HPDE6-E6E7 (cell line): ENCODE results near the gene ARHGAP45.

Source experiments
- DNase-seq: peaks from one replicate; pipeline ENCODE4 v3.0.0; 2011; ENCODE audit warnings: missing footprints; ENCODE audit errors: extremely low spot score

ARHGAP45 gene

GRCh38 chr19:1086613-1087012 lies 19.6 kb downstream of the ARHGAP45 start:
- no peak for DNase-seq

- no peak for DNase-seq
Observed at GRCh38 chr19:1087813-1088415, 20.9 kb downstream of the ARHGAP45 start.

GRCh38 chr19:1088416-1089010 lies 21.5 kb downstream of the ARHGAP45 start:
- DNase-seq: no peak

GRCh38 chr19:1089126-1089771 lies 22.3 kb downstream of the ARHGAP45 start:
- no peak for DNase-seq

DNA sequence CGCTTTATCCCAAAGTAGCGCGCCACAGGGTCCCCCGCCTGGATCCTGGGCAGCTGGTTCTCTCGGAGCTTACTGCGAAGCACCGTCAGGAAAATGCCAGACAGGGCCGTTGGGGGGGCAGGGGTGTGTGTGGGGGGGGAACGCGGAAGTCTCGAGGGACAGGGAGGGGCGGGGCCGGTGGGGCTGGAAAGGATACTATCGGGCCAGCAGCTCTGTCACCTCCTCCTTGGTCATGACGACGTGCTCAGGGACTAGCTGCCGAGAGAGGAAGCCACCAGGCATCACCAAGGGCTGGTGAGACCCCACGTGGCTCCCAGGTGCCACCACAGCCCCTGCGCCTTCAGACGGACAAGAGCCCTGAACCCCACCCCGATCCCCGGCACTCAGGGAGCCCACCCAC lies 22.9 kb downstream of the ARHGAP45 start:
- DNase-seq: no peak

DNA sequence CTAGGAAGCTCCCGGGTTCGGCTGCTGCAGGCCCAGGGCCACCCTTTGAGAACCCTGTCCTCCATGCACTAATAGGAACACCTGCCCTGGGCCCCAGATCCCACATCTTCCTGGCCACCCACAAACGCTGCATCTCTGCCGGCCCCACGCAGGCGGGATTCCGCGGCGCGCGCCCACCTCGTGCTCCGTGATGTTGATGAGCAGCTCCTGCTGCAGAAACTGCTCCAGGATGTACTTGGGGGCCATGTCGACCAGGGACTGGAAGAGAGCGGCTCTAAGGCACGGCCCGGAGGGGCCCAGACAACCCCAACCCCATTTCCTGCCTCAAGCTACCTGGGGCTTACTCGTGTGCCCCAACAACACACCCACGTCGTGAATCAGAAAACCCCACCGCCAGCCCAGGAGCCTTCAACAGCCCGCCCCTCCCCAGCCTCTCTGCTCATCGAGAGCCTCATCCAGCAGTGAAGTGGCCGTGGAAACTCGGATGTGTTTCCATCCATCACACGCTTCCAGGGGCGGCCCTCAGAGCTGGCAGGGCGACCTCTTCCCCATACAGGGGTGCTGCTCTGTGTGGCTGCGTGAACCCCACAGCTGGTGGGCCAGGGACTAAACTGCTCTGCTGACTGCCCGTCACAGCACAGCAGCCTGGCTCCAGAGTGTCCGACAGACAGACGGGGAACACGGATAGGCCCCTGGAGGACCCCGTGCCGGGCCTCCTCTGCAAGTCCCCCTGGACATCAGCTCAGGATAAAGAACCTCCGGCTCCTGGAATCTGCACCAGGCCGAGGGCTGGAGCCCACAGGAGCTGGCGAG lies 24.0 kb downstream of the ARHGAP45 start:
- no peak for DNase-seq

GRCh38 chr19:1091544-1092175 lies 24.7 kb downstream of the ARHGAP45 start:
- DNase-seq: no peak

- no peak for DNase-seq
Observed at GRCh38 chr19:1093330-1093729, 26.4 kb downstream of the ARHGAP45 start.

DNA sequence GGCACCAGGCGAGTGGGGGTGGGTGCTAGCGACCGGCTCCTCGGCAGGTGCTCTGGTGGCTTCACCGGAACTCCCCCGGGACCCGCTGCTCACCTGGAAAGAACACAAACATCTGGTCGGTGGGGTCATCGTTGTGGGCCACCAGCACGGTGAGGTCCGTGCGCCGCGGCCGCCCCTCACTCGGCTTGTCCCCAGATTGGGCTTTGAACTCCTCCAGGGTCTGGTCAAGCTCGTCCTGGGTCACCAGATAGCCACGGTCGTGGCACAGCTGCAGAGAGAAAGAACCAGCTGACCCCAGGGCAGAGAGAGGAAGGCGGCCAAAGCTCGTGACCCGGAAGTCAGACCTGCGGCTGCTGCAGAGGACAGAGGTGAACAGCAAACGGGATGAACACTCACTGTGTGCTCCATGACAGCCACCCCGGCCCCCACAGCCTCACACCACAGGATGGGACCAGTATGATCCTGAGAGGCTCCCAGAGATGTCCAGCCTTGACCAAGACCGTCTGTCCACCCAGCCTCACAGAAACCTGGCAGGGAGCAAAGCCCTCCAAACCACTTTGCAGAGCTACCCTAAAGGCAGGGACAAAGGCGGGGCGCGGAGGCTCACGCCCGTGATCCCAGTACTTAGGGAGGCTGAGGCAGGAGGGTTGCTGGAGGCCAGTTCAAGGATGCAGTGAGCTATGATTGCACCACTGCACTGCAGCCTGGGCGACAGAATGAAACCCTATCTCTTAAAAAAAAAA lies 27.0 kb downstream of the ARHGAP45 start:
- no peak for DNase-seq

DNA sequence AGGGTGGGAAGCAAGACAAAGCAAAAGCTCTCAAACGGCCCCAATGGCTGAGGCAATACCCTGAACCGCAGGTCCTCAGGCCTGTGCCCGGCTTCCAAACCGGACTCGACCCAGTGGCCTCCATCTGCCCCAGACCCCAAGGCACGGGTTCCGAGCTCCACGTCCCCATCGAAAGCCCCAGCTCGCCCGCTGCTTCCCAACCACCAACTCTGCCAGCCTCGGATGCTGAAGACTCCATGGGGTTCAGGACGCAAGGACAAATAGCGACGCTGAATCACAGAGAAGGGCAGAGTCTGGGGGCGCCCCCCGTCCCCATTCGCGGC lies 27.6 kb downstream of the ARHGAP45 start:
- DNase-seq: no peak

- peak; percentile 94 for DNase-seq
Observed at GRCh38 chr19:1094978-1095701, 28.2 kb downstream of the ARHGAP45 start, which contains the start of gene POLR2E. POLR2E (minus strand) TSS chr19:1095375; CDS start chr19:1095315, 60 bp downstream.

DNA sequence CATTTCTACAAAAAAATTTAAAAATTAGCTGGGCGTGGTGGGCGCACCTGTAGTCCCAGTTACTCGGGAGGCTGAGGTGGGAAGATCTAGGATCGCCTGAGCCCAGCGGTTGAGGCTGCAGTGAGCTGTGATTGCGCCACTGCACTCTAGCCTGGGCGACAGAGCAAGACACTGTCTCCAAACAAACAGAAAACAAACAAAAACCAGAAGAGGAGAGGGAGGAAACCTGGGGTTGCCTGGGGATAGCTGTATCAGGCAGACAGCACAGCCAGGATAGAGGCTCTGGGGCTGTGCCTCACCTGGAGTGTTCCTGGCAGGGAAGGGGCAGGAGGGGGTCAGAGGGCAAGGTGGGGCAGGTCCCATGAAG lies 30.8 kb downstream of the ARHGAP45 start:
- no peak for DNase-seq

- no peak for DNase-seq
Observed at GRCh38 chr19:1098177-1099051, 31.4 kb downstream of the ARHGAP45 start.

DNA sequence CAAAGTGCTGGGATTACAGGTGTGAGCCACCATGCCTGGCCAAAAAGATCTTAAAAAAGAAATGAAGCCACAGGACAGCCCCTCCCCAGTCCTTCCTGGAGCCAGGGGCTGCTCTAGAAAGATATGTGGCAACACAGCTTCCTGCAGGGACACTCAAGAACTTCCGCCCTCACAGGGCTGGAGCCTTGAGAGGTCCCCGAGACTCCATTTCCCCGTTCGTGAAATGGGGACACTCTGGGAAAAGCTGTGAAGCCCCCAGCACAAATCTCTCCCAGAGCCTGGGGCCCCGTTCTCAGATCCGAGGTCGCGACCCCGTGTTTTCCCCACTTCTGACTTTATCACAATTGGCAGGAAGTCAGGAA lies 34.4 kb downstream of the ARHGAP45 start:
- no peak for DNase-seq

GRCh38 chr19:1102407-1103131 lies 35.6 kb downstream of the ARHGAP45 start:
- peak; percentile 81 for DNase-seq

GRCh38 chr19:1103132-1103707 lies 36.3 kb downstream of the ARHGAP45 start:
- no peak for DNase-seq

DNA sequence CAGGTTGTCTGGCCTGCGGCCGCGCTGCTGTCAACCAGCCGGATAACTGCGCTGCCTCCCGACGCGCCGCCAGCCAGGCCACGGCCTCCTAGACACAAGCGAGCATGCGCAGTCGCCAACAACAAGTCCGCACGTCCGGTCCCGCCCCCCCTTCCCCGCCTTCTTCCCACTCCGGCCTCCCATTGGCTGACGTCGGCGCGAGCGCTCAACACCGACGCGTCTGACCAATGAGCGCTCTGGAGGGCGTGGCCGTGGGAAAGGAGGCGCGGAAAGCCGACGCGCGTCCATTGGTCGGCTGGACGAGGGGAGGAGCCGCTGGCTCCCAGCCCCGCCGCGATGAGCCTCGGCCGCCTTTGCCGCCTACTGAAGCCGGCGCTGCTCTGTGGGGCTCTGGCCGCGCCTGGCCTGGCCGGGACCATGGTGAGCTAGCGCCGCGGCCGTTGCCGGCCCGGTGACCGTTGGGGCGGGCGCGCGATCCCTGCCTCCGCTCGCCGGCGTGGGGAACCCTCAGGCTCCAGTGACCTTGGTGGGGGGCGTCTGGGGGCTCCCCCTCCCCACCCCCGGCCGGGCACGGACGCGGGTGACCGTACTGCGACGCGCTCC lies 36.8 kb downstream of the ARHGAP45 start, which contains the start of gene GPX4:
GPX4 (plus strand) TSS at position 287 of the 603 bp plus-strand sequence; CDS start at position 337, 50 bp downstream.
- peak; percentile 90 for DNase-seq

- DNase-seq: no peak
Observed at GRCh38 chr19:1104311-1105007, 37.5 kb downstream of the ARHGAP45 start.
